ENCODE data around the gene MYCN.

DNA sequence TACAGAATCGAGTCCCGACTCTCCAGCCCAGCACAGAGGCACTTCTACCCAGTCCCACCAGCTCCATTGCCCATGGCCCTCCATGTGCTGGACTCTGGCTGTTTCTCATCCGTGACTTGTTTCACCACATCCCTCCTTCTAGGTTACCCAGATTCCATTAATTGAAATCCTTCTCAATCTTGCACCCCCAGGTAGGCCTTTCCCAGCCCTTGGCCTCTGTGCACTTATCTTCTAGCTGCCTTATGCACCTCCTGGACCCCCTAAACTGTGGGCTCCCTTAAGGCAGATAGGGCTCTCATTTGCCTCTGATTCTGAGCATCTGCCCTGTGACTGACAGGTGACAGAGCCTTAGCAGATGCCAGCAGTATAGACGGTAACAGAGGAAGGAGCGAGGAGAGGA is 9.2 kb downstream of the MYCN start:
- TF ChIP-seq, protein P1, sequence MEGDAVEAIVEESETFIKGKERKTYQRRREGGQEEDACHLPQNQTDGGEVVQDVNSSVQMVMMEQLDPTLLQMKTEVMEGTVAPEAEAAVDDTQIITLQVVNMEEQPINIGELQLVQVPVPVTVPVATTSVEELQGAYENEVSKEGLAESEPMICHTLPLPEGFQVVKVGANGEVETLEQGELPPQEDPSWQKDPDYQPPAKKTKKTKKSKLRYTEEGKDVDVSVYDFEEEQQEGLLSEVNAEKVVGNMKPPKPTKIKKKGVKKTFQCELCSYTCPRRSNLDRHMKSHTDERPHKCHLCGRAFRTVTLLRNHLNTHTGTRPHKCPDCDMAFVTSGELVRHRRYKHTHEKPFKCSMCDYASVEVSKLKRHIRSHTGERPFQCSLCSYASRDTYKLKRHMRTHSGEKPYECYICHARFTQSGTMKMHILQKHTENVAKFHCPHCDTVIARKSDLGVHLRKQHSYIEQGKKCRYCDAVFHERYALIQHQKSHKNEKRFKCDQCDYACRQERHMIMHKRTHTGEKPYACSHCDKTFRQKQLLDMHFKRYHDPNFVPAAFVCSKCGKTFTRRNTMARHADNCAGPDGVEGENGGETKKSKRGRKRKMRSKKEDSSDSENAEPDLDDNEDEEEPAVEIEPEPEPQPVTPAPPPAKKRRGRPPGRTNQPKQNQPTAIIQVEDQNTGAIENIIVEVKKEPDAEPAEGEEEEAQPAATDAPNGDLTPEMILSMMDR (IDR thresholded peaks at IDR 0.05), result no peak
- no peak for TF ChIP-seq POLR2A (IDR thresholded peaks at IDR 0.05)
